Smooth muscle cell of the brain vasculature (primary cell): Measurements from ENCODE around the gene STK26.
"Not testable (repeated sequence)": the region's sequence is repeated elsewhere in the genome, so short reads cannot be mapped to it uniquely, and the experiment has no call there.

ENCODE experiments used
- DNase-seq: peaks from one replicate; pipeline ENCODE4 v3.0.0-alpha.2; 2012; ENCODE audit warnings: low read depth, low spot score

STK26 gene

DNA sequence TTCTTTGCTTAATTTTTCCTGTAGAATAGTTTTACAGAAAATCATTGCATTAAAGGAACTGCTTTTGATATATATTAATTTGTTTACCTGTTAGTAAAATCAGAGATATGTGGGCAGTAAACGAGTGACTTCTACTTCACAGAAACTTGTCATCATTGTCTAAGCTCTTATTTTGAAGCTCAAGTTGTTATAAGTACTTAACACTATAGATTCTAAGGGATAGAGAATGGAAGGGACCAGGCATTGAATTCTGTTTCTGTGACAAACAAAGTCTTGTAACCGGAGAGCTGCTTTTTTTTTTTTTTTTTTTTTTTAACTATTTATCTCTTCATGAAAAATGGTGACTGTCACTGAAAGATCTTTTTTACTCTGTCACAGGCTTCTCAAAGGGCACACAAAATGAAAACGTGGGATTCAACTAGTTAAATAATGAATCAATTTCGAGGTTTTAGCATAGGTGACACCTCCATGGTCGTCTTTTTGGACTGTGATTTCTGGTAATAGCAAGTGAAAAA is 14.4 kb downstream of the STK26 start:
- no peak for DNase-seq

DNA sequence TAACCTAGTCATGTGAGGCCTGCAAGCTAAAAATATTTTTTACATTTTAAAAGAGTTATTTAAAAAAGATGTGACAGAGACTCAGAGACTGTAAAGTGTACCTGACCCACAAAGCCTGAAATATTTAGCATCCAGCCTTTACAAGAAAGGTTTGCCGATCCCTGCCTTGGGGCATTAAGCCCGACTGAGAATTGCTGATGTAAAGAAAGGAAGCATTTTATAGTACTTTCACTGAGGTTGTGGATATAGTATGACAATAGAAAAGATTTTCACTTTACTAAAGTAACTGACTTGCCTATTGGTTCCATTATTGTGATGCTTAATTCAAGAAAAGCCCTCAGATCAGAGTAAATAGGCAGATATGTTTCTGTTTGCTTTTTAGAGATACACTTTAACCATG is 17.0 kb downstream of the STK26 start:
- no peak for DNase-seq

DNA sequence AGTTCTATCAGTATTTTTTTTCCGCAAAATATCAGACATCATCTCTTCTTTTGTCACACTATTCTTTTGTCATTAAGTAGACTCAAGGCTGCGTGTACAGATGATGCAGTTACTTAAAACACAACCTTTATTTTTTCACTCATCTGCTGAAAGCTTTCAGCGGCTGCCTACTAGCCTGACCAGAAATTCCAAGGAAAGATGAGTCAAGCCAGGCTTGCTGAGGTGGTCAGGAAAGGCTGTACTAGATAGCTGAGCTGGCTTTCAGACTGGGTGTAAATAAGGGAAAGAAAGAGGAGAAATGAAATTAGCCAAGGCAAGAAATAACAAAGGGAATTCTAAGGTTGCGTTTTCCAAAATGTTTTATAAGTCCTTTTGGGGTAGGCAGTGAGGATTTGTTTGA is 17.9 kb downstream of the STK26 start:
- no peak for DNase-seq

DNA sequence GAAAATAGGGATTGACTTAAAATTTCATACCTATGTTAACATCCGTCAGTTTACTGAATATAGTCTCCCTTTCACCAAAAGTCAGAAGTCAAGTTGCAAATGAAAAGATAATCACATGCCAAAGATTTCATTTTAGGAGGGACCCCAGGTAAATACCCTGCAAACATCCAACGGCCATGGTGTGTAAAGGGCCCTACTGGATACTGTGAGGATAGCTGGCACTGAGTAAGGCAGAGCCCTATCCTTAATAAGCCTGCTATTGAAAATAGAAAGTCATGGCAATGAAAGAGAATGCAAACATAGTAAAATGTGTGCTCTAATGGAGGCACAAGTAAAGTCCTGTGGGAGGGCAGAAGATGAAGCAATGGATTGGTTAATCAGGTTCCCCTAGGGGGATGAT is 20.9 kb downstream of the STK26 start:
- DNase-seq, result no peak

DNA sequence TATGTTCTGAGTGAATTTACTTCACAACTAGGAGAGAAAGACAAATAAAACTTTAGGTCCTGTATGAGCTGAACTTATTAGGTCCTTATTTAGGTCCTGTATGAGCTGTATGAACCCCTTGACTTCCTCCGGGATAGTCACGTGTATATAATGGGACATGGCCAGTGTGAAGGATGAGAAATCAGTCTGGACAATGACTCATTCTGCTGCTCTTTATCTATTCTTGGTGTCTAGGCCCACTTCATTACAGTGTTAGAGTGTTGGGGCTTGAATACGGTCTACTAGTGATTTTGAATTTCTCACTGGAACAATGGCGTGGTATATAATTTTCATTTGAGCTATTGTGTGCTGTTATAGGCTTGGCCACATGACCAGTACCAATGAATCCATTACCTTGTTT is 21.9 kb downstream of the STK26 start:
- DNase-seq, result no peak

DNA sequence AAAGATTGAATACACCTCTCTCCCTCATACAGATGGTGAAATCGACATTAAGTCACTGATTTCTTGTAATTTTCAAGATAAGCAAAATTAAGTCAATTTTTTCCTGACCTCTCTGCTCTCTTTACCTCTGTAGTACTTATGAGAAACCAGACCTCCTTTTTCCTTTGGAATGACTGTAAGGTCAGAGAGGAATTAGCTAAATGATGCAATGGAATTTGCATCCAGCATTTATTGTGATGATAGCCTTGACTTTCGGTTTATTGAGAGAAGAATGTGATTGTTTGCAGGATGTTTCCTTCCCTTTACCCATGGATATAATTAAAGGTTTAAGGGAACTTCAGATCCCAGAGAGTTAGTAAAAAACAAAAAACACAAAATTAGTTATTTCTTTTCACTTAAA is 22.4 kb downstream of the STK26 start:
- DNase-seq, result no peak

DNA sequence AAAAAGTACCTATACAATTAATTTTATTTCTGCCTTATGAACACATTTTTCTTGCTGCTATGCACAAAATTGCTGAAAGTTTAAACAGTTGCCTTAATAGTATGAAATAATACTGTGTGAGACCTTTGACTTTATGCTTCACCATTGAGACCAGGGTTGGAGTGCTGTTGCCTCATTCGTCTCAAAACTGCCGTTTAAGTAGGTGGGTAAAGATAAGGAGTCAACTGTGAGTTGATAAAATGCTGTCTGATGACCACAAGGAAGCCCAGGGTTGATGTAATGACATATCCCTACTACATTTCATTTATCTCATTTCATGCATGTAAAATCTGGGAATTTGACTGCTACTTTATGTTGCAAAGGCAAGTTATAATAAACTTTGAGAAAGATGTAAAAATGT is 23.4 kb downstream of the STK26 start:
- DNase-seq, result no peak

DNA sequence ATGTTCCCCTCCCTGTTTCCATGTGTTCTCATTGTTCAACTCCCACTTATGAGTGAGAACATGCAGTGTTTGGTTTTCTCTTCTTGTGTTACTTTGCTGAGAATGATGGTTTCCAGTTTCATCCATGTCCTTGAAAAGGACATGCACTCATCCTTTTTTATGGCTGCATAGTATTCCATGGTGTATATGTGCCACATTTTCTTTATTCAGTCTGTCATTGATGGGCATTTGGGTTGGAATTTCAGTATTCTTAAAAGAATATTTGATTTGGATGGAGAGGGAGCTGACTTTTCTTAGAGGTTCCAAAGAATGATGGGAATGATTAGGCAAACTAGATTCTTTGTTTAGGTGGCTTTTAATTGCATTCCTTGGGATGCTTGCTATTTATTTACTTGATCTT is 28.7 kb downstream of the STK26 start:
- DNase-seq, result not testable (repeated sequence)

DNA sequence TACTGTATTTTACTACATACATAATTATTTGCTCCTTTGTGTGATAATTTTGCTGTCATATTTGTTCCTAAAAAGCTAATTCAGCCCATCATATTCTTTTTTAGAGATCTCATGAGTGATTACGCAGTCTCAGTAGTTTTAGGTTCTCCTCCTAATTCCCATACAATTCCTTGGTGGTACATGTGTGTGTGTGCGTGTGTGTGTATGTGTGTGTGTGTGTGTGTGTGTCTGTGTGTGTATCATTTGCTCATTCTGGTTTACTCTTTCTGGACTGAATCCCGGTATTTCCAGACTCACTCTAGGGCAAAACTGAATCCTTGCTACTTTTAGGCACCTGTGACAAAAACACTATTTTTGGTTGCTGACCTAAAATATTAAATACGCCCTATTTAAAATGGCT is 34.9 kb downstream of the STK26 start:
- DNase-seq, result no peak

DNA sequence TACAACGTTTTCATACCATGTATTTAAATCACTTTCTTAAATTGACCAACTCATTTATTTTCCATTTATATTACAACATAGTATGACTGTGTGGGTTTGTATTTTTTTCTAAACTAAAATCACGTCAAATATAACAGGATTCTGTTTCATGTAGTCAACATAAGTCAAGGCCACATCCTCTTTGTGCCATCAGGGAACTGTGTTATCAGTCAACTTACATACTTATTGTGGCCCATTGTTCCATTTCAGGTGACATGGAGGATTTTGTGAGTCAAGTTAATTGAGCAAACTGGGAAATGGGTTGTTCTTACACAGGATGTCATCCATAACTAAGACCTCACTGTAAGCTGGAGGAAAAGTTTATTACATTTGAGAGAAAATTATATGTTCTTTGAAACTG is 35.9 kb downstream of the STK26 start:
- DNase-seq, result no peak

DNA sequence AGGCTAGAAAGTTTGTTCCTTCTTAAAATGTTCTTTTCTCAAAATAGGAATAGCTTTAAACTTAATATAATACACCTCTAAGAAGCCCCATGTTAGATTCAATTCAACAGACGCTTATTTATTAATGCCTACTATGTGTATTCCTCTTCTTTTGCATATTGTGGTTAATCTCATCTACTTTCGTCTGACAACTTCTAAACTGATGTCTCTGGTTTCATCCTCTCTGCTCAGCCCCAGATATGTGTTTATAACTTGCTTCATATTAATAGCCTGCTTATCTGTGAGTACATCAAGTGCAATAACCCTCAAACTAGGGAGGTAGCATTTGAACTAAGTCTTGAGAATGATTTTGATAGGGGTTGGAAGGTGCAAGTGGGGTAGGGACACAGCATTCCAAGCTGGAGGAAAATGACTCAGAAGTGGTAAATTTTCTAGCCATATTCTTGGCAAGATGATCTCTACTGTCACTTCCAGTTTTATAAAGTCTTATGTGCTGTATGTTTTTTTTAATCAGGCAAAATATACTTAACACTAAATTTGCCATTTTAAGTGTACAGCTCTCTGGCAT is 37.0 kb downstream of the STK26 start:
- no peak for DNase-seq

DNA sequence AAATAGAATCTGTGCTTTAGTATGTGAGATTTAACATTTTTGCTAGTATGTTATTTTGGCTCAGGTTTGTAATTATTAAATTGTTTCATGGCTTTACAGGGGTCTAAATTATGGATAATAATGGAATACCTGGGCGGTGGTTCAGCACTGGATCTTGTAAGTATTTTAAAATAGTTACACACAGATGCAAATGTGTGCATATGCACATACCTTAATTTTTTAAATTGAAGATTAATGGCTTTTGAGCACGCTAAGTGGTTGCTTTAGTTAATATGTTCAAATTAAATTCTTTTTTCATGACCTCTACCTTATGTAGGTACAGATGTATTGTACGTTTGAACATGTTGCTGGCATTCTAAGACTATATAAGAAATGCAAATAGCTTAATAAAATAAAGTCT is 40.2 kb downstream of the STK26 start:
- DNase-seq, result no peak

DNA sequence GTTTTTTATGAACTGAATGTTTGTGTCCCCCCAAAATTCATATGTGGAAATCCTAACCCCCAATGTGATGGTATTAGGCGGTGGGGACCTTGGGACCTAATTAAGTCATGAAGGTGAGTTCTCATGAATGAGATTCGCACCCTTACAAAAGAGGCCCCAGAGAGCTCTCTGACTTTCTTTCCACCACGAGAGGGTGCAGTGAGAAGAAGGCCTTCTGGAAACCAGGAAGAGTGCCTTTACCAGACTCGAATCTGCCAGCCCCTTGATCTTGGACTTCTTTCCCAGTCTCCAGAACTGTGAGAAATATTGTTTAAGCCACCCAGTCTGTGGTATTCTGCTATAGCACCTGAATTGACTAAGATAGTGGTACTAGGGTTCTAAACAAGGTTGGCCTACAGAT is 40.8 kb downstream of the STK26 start:
- no peak for DNase-seq

DNA sequence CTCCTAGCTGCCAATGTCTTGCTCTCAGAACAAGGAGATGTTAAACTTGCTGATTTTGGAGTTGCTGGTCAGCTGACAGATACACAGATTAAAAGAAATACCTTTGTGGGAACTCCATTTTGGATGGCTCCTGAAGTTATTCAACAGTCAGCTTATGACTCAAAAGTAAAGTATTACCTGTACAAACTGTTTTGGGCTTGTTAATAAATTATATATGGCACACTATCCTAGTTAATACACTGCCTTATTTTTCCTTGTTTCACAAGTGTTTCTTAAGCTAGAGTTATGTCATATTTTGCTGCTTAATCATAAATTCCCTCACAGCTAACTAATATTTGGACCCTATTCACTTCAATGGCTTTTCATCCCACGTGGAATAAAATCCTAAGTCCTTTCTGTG is 45.3 kb downstream of the STK26 start:
- no peak for DNase-seq

DNA sequence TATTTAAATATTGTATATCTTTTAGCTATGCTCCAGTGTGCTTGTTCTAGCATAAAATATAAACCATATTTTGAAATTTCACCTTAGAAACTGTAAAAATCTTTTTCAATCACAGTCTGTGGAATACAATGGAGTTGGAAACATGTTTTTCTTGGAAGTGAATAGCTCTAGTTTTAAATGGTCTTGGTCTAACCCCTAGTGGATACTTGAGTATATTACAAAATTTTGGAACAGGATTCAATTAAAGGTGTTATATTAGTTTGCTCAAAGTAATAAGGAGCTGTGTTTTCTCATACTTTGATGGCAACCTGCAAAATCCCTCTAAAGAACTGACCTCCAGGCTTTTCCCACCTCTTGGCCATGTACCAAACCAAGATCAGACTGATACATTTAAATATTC is 48.2 kb downstream of the STK26 start:
- no peak for DNase-seq

DNA sequence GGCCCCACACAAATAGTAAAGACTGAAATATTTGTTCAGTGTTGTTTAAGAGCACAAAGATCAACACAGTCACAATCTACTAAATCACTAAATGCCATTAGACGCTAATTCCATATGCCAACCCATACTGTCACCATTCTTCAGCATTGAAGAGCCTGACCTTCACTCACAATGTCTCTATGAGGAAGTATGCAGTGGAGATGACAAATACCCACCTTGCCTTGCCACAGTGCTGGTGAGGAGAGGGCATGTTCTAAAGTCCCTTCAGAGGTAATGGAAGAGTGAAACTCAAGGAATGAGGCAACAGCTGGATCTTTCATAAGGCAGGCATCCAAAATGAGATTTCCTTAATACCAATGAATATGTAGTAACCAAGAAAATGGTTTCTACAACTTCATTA is 54.3 kb downstream of the STK26 start:
- no peak for DNase-seq

DNA sequence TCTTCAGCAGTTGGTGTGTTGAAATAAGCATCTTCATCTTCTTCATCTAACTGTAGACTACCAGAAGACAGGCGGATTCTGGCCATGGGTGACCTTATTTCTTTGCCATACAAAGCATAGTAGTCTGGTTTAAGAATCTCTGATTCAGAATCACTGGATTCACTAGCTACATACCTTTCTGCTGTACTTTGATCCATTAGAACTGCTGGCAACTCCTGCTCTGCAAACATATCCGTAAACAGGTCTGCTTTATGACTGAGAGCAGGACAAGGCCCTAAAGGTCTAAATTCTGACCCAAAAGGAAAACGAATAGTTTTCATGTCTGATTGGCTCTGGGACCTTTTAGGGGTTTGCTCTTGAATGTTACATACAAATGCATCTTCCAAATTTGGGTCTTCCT is 54.8 kb downstream of the STK26 start:
- DNase-seq, result no peak

DNA sequence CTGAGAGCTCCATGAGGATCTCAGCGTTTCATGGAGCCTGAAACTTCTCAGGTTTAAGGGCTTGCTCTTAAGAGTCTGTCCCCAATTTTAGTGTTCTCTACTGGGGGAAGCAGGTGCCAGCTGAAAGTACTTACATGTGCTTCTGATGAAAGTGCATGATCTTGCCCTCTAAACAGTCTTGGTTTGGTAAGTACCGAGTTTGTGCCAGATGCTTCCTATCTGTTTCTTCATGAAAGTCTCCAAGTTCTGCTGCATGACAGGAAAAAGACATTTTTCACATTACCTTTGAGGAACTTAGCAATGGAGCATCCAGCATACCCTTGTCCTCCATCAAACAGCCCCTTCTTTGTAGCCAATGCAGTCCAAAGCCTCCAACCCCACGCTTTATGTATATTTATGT is 62.7 kb downstream of the STK26 start:
- no peak for DNase-seq

DNA sequence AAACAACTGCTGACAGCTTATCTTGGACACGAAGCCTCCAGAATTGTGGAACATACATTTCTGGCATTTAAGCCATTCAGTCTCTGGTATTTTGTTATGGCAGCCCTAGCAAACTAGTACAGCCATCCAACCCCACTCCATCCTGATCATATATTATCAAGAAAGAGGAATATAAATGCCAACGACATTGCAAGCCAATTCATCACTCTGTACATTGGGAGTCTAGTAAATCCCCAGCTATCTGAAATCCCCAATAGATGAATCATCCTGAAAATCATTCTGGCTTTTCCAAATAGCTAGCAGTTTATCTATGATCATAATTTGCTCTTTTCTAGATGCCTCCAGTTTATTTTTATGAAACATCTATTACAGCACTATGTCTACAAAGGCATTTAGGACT is 63.6 kb downstream of the STK26 start:
- DNase-seq, result no peak

DNA sequence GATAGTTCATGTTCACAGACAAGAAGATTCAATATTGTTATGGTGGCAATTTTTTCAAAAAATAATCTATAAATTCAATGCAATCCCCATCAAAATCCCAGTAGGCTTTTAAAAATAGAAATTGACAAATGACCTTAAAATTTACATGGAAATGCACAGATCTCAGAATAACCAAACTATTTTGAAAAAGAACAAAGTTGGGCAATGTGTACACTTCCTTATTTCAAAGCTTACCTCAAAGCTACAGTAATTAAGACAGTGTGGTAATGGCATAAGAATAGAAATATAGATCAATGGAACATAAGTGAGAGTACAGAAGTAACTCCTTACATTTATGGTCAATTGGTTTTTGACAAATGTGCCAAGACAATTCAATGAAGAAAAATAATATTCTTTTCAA is 65.8 kb downstream of the STK26 start:
- DNase-seq, result no peak

DNA sequence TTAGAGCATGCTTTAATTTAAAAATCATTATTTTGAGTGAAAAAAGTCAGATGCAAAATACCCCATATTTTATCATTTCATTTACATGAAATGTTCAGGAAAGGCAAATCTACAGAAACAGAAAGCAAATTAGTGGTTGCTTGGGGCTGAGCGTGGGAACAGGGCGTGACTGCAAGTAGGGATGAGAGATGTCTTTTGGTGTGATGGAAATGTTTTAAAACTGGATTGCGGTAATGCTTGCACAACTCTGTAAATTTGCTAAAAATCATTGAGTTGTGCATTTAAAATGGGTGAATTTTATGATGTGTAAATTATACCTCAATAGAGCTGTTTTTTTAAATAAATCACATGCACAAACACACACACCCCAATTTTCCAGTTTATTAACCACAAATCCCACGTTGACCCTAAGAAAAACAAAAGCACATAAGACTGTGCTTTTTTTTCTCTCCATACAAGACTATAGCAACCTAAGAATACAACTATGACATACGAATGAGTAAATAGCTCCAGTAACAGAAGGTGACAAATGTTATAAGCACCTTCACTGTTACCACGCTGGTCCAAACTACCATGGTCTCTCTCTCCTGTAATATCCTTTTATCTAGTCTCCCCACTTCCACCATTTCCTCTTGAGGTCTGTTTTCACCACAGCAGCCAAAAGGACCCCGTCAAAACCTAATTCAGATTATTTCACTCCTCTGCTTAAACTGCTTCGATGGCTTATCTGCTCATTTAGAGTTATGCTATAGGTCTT is 67.5 kb downstream of the STK26 start:
- DNase-seq, result no peak

DNA sequence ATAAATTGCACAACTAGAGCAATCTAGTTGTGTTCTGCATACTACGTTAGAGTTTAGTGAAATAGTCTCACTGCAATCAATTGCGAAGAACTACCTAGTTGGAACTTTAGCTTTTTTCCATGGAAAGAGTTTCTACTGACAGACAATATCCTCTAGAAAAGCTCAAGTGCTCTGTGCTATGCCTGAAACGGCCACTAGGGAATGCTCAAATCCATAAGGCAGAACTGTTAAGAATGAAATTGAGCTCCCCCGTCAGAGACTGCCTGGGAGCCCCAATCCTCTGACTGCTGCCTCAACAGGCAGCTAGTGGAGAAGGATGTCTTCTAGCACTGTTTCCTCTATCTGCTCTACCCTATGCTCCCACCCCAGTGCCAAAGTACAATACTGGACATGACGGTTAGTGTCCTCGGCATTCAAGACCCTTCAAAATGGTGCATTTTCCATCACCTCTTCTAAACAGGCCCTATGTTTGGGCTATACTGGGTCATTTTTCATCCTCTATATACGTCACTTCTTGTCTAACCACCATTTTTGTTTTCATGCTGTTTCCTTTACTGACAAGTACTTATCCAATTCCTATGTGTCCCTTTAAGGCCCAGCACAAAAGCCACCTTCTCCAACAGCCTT is 69.5 kb downstream of the STK26 start:
- peak; percentile 37 for DNase-seq

DNA sequence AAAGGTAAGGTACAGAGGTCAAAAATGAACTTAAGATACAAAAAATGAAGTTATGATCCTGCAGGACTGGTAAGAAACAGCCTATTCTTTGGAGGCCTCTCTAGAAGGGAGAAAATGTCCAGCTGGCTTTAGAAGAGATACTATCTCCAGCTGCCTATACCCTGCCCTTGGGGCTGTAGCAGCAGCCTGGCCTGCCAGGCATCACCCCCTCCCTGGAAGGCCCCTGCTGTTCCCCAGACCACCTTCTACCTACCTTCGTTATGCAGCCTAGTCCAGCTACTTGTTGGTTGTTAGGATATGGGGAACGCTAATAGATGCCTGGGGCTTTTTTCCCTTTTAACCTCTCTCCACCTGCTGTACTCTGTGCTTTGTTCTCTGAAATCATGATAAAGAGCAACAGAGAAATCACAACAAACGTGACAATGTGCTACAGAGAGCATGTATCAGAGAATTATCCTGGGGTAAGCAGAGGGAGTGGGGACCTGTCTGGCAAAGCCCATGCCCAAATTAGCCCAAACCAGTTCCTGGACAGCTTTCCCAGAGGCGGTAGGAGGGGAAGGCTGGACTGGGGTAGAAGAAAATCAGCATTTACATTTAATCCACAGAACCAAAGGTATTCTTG is 70.2 kb downstream of the STK26 start:
- DNase-seq, result no peak
